Measurements from ENCODE around the gene CRABP2. TPM values are rescaled to one million over a fixed set of nuclear protein-coding genes. Genes with fewer than 3 reads are reported as not detected.

The CRABP2 gene
- total and polyA plus RNA-seq, 2 of the 13 experiments (the other 11 are each of a cell fraction or from before 2014, with no cell fraction given): 0.40 to 0.60 TPM

- TF ChIP-seq, protein P1, sequence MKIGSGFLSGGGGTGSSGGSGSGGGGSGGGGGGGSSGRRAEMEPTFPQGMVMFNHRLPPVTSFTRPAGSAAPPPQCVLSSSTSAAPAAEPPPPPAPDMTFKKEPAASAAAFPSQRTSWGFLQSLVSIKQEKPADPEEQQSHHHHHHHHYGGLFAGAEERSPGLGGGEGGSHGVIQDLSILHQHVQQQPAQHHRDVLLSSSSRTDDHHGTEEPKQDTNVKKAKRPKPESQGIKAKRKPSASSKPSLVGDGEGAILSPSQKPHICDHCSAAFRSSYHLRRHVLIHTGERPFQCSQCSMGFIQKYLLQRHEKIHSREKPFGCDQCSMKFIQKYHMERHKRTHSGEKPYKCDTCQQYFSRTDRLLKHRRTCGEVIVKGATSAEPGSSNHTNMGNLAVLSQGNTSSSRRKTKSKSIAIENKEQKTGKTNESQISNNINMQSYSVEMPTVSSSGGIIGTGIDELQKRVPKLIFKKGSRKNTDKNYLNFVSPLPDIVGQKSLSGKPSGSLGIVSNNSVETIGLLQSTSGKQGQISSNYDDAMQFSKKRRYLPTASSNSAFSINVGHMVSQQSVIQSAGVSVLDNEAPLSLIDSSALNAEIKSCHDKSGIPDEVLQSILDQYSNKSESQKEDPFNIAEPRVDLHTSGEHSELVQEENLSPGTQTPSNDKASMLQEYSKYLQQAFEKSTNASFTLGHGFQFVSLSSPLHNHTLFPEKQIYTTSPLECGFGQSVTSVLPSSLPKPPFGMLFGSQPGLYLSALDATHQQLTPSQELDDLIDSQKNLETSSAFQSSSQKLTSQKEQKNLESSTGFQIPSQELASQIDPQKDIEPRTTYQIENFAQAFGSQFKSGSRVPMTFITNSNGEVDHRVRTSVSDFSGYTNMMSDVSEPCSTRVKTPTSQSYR (CRISPR knock-in tag; IDR thresholded peaks at IDR 0.05; ENCODE audit: borderline replicate concordance): no peak
- TF ChIP-seq ZFP91 (CRISPR knock-in tag; IDR thresholded peaks at IDR 0.05; ENCODE audit: borderline replicate concordance) (no peak), ZNF232 (CRISPR knock-in tag; IDR thresholded peaks at IDR 0.05; ENCODE audit: borderline replicate concordance) (no peak), ZNF577 (CRISPR knock-in tag; IDR thresholded peaks at IDR 0.05; ENCODE audit: borderline replicate concordance, low read depth) (no peak), ZNF704 (CRISPR knock-in tag; IDR thresholded peaks at IDR 0.05; ENCODE audit: borderline replicate concordance) (no peak), ZNF724P (CRISPR knock-in tag; IDR thresholded peaks at IDR 0.05; ENCODE audit: borderline replicate concordance) (no peak), GATAD1 (CRISPR knock-in tag; IDR thresholded peaks at IDR 0.05) (peak; percentile 74), GRHL1 (CRISPR knock-in tag; conservative IDR thresholded peaks at IDR 0.05) (no peak), ADNP (CRISPR knock-in tag; IDR thresholded peaks at IDR 0.05) (no peak), ZNF251 (CRISPR knock-in tag; IDR thresholded peaks at IDR 0.05) (no peak), SOX6 (IDR thresholded peaks at IDR 0.05) (no peak), SOX6 (CRISPR knock-in tag; IDR thresholded peaks at IDR 0.05) (0 out of 2 replicates have a peak, but pooled peaks have one; percentile 23), ZNF256 (CRISPR knock-in tag; conservative IDR thresholded peaks at IDR 0.05) (no peak), ZNF17 (CRISPR knock-in tag; IDR thresholded peaks at IDR 0.05) (no peak), ZBTB42 (CRISPR knock-in tag; IDR thresholded peaks at IDR 0.05) (no peak), ZNF773 (CRISPR knock-in tag; IDR thresholded peaks at IDR 0.05; ENCODE audit: borderline replicate concordance) (no peak), MED13 (CRISPR knock-in tag; IDR thresholded peaks at IDR 0.05) (no peak), ZNF782 (CRISPR knock-in tag; IDR thresholded peaks at IDR 0.05; ENCODE audit: borderline replicate concordance) (no peak), RCOR2 (CRISPR knock-in tag; IDR thresholded peaks at IDR 0.05) (no peak)
- TF ChIP-seq, protein P2, sequence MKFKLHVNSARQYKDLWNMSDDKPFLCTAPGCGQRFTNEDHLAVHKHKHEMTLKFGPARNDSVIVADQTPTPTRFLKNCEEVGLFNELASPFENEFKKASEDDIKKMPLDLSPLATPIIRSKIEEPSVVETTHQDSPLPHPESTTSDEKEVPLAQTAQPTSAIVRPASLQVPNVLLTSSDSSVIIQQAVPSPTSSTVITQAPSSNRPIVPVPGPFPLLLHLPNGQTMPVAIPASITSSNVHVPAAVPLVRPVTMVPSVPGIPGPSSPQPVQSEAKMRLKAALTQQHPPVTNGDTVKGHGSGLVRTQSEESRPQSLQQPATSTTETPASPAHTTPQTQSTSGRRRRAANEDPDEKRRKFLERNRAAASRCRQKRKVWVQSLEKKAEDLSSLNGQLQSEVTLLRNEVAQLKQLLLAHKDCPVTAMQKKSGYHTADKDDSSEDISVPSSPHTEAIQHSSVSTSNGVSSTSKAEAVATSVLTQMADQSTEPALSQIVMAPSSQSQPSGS (CRISPR knock-in tag; IDR thresholded peaks at IDR 0.05): no peak
- TF ChIP-seq, protein P3, sequence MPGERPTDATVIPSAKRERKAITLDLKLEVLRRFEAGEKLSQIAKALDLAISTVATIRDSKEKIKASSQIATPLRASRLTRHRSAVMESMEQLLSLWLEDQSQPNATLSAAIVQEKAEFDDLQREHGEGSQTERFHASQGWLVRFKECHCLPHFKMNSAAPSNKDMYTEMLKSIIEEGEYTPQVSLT (CRISPR knock-in tag; IDR thresholded peaks at IDR 0.05; ENCODE audit: borderline replicate concordance, low read depth): no peak
Measured at GRCh38 chr1:156725683-156726280, 20.4 kb upstream of the CRABP2 start (continued).
